Activated CD8-positive, alpha-beta memory T cell treated with anti-CD3 and anti-CD28 coated beads for 36 hours (primary cell): ENCODE results near the gene BCL2L12. TPM values are rescaled to one million over a fixed set of nuclear protein-coding genes. Genes with fewer than 3 reads are reported as not detected.
"Not testable (repeated sequence)": the region's sequence is repeated elsewhere in the genome, so short reads cannot be mapped to it uniquely, and the experiment has no call there.

ENCODE experiments used
- CTCF ChIA-PET: fragments of 350-600 bp; sonication (Branson Sonifier 250); formaldehyde crosslinking; loops from one replicate; lab custom pipeline; 2021; ENCODE audit warnings: antibody characterized with exemption; lab: Charles Lee
- POLR2A ChIA-PET: fragments of 350-600 bp; sonication (Branson Sonifier 250); formaldehyde crosslinking; loops from one replicate; lab custom pipeline; 2021; ENCODE audit warnings: antibody characterized with exemption; lab: Charles Lee
- total RNA-seq, 2 experiments: library from RNA; stranded (reverse); gene quantifications; one replicate each; pipeline ENCODE4 v1.2.3, GENCODE V29; 2021

The BCL2L12 gene, protein sequence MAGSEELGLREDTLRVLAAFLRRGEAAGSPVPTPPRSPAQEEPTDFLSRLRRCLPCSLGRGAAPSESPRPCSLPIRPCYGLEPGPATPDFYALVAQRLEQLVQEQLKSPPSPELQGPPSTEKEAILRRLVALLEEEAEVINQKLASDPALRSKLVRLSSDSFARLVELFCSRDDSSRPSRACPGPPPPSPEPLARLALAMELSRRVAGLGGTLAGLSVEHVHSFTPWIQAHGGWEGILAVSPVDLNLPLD
- total RNA-seq, result 10 to 100 TPM; 72.3 to 73.6 TPM

DNA sequence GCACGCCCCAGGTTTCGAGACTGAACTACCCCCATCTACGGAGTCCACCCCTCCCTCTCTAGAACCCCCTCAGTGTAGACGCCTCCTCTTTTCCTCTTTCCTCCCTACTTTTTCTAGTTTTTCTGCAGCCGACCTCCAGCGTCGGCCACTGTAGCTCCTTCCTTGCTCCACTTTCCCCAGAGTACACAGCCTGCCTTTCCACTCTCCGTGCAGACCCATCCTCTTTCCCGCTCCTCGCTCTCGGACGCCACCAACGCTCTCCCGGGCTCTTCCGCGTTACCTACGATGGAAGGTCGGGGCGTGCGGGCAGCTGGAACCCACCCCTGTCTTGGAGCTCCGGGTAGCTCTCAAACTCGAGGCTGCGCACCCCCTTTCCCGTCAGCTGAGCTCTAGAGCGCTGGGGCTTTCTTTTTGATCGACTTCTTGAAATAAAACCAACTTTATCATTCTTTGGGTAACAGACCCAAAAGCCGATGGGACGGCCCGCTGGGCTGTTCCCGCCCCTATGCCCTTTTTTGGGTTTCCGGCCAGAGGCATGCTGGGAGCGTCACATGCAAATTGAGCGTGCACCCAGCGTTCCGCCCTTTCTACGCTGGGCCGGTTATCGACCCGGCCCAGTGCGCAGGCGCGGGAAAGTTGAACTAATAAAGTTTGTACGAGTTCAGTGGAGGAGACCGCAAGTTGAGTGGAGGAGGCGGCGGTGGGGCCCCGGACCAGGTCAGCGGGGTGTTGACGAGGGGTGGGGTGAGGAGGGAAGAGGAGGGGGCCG lies at the start of gene BCL2L12, which contains the start of gene IRF3:
BCL2L12 (plus strand) TSS at position 583 of the 769 bp plus-strand sequence. CDS start 760 bp downstream, outside the sequence.
IRF3 (minus strand) TSS at position 507 of the 769 bp plus-strand sequence. CDS start 1,019 bp downstream, outside the sequence.
- POLR2A ChIA-PET, result interaction anchor here (0.5 to 3.1 kb wide), 5 partner anchors 10 to 137 kb away, joined by 3 to 29 read pairs (median 7); partner anchors contain the start of genes NOSIP, PRMT1 and RRAS
- CTCF ChIA-PET, result interaction anchor here (1.2 to 2.7 kb wide), 3 partner anchors 13 to 190 kb away, joined by 3 to 20 read pairs (median 3); partner anchors contain the start of gene PRMT1

- CTCF ChIA-PET, result no interaction called here
- POLR2A ChIA-PET, result no interaction called here
Observed at GRCh38 chr19:49616532-49616931, 49.2 kb upstream of the BCL2L12 start.

GRCh38 chr19:49616945-49617344 lies 48.8 kb upstream of the BCL2L12 start:
- POLR2A ChIA-PET, result interaction anchor here (0.6 to 0.7 kb wide), 2 partner anchors 18 to 118 kb away, joined by 3 to 4 read pairs; no protein-coding TSS in a partner anchor
- CTCF ChIA-PET, result no interaction called here

GRCh38 chr19:49617860-49618259 lies 47.9 kb upstream of the BCL2L12 start:
- ChIA-PET POLR2A (interaction anchor here (1.0 kb wide), 1 partner anchor 192 kb away, joined by 4 read pairs; no protein-coding TSS in a partner anchor), CTCF (interaction anchor here (1.1 kb wide), 1 partner anchor 12 kb away, joined by 3 read pairs; no protein-coding TSS in a partner anchor)

DNA sequence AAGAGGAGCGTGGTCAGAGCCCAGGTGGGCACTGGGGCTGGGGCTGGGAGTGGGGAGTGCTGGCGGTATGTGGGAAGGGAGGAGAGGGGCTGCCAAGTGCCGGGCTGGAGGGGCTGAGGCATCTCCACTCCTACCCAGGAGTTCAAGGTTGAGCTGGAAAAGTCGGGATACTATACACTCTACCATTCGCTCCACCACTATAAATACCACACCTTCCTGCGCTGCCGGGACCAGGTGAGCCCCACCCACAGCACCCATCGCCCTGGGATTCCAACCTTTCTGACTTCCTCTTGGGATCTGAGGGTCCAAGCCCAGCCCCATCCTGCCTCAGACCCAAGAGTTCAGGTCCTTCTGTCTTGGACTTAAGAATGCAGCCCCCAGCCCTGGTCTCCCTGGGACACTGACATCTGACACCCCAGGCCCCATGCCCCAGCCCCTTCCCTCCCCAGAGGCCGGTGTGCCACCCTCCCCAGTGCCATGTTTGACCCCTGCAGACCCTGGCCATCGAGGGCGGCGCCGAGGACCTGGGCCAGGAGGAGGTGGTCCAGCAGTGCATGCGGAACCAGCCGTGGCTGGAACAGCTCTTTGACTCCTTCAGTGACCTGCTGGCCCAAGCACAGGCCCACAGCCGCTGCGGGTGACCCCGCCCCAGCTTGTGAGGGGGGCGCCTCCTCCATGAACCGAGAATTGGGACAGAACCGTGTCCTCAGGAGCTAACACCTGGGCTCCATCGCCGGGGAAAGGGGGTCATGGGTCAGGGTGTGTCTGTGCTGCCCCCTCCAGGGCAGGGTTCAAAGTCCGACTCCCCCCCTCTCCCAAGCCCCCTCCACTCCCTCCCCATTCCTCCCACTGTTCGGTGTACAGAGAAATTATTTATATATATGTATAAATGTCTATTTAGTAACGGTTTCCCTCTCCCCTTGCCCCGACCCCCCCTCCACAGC lies 40.5 kb upstream of the BCL2L12 start:
- CTCF ChIA-PET, result no interaction called here
- POLR2A ChIA-PET, result no interaction called here

- CTCF ChIA-PET, result no interaction called here
- POLR2A ChIA-PET, result no interaction called here
Observed at GRCh38 chr19:49626226-49626625, 39.5 kb upstream of the BCL2L12 start.

GRCh38 chr19:49629659-49630058 lies 36.1 kb upstream of the BCL2L12 start:
- ChIA-PET POLR2A (no interaction called here), CTCF (interaction anchor here (1.0 kb wide), 1 partner anchor 12 kb away, joined by 3 read pairs; no protein-coding TSS in a partner anchor)

DNA sequence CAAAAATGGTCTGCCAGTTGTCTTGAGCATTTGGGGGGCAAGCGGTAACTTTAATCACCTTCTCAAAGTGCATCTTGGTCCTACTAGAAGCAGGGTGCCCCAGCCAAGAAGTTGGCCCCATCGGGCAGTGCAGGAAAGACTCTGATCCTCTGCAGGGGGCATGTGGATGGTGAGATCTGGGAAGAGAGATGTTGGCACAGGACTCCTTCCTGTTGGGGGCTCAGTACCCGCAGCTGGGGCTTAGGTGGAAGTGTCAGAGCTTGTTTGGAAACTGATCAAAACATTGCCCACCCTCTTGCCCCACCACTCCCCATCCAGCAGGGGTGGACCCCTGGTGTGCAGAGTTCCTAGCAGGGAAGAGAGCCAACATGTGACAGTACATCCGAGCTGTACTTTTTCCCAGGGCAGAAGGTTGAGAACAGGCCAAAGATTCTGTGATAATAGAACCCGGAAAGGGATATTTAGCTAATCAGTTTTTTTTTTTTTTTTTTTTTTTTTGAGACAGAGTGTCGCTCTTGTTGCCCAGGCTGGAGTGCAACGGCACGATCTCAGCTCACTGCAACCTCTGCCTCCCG lies 34.6 kb upstream of the BCL2L12 start:
- POLR2A ChIA-PET, result no interaction called here
- CTCF ChIA-PET, result interaction anchor here (0.6 to 0.7 kb wide), 3 partner anchors 81 to 209 kb away, joined by 3 to 5 read pairs (median 3); no protein-coding TSS in a partner anchor

- POLR2A ChIA-PET, result no interaction called here
- CTCF ChIA-PET, result interaction anchor here (0.6 to 0.7 kb wide), 2 partner anchors 110 to 208 kb away, joined by 3 to 5 read pairs; no protein-coding TSS in a partner anchor
Observed at GRCh38 chr19:49631610-49632192, 34.0 kb upstream of the BCL2L12 start.

DNA sequence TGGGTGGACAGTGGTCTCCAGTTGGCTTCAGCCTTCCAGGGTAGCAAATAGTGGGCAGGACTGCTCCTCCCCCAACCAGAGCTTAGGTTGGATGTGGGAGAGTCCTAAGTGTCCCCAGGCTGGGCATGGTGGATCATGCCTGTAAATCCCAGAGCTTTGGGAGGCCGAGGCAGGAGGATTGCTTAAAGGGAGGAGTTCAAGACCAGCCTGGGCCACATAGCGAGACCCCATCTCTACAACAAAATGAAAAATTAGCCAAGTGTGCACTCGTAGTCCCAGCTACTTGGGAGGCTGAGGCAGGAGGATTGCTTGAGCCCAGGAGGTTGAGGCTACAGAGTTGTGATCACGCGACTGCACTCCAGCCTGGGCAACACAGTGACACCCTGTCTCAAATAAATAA lies 33.2 kb upstream of the BCL2L12 start:
- CTCF ChIA-PET, result no interaction called here
- POLR2A ChIA-PET, result no interaction called here

DNA sequence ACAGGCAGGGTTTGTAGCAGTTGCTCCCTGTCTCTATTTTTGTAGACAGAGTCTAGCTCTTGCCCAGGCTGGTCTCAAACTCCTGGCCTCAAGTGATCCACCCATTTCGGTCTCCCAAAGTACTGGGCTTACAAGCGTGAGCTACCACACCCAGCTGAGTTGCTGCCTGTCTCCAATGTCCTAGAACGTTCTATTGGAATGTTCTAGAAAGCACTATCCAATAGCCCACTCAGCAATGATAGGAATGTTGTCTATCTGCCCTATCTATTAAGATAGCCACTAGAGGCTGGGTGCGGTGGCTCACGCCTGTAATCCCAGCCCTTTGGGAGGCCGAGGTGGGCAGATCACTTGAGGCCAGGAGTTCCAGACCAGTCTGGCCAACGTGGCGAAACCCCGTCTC lies 32.5 kb upstream of the BCL2L12 start:
- POLR2A ChIA-PET, CTCF ChIA-PET: not testable (repeated sequence)

- ChIA-PET CTCF (interaction anchor here (0.6 kb wide), 1 partner anchor 138 kb away, joined by 3 read pairs; no protein-coding TSS in a partner anchor), POLR2A (interaction anchor here (0.6 kb wide), 1 partner anchor 18 kb away, joined by 4 read pairs; no protein-coding TSS in a partner anchor)
Observed at GRCh38 chr19:49635530-49636232, 30.1 kb upstream of the BCL2L12 start.

DNA sequence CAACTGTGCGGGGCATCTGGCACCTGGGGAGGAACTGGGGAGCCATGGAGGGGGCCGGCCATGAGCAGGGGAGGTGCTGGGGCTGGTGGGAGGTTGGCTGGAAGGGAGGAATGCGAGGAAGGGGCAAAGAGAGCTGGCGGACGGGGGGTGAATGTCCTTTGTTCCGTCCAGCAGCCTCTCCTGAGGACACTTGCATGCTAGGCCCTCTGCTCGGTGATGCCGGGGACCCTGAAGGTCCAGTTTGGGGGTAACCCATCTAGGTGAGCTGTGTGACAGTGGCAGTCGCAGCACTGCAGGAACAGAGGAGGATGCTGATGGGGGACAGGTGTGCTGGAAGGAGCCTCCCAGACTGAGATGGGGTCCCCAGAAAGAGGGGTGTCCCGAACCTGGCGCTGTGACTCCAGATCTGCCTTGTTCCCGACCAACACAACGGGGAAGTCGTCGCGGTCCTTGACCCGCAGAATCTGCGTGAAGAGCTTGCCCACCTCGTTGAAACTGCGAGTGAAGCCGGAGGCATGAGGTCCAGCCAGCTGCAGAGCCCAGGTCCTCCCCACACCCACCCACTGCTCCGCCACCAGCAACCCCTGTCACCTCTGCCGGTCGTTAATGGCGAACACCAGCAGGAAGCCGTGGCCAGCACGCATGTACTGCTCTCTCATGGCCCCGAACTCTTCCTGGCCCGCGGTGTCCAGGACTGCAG lies 29.4 kb upstream of the BCL2L12 start:
- ChIA-PET POLR2A (no interaction called here), CTCF (interaction anchor here (0.5 kb wide), 1 partner anchor 23 kb away, joined by 3 read pairs; no protein-coding TSS in a partner anchor)

DNA sequence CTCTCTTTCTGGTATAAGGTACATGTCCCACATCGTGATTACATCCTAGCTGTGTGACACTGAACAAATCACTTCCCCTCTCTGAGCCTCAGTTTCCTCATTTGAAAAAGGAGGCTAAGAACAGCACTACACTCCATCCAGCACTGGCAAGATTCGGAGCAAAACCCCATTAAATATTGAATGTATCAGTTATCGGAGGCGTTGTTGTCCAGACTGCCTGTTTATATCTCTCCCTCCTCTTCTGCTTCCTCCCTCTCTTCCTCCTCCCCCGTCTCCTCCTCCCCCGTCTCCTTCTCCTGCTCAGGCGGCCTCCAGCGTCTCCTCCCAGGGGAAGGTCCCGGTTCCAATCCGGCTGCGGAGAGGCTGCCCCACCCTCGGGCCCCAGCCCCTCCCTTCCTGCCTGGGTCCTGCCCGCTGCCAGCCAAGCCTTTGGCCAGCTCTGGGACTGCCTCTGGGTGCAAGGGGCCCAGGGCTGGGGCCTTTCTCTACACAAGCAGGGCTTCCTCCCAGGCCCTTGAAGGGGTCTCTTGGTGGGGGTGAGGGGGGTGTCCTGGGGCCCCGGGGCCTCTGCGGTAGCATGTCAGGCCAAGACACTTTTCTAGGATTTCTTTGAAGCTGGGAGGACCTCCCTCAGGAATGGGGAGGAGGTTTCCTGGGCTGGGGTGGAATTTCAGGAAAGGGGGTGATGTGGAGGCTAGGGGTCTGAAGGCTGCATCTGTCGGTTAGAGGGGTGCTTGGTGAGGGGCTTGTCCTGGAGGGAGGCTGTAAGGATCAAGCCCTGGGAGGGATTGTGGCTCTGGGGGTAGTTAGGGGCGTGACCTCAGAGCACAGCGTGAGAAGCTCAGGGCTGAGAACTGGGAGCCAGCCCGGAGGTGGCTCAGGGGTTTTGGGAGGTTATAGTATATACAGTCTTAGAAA lies 27.7 kb upstream of the BCL2L12 start:
- ChIA-PET CTCF (interaction anchor here (1.0 kb wide), 1 partner anchor 35 kb away, joined by 3 read pairs; no protein-coding TSS in a partner anchor), POLR2A (no interaction called here)

DNA sequence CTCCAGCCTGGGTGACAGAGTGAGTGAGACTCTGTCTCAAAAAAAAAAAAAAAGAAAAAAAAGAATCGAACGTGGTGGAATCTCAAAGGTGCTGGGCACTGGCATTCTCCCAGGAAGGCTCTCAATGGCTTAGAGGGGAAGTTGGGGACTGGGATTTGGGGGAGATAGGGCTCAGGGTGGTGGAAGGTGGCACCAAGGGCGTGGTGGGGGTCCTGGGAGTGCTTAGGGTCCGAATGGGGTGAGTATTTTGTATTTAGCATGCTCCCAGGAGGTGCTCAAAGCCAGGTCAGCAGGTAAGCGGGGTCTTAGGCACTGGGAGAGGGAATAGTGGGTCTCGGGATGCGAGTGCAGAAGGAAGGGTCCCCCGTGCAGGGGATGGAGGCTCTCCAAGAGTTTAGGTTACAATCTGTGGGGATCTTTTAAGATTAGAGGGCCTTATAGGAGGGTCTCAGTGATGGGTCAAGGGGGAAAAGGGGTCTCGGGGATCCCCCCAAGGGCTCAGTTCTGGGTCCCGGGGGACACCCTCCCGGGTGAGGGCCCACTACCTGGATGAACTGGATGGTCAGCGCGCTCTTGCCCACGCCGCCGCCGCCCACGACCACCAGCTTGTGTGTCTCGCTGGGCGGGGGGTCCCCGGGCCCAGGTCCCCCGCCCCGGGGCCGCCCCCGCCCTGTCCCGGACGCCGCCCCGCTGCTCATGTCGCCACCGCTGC lies 26.2 kb upstream of the BCL2L12 start:
- ChIA-PET CTCF (interaction anchor here (1.0 to 2.2 kb wide), 4 partner anchors 28 to 49 kb away, joined by 3 to 8 read pairs (median 4); partner anchors contain the start of genes PRMT1 and PRR12), POLR2A (interaction anchor here (0.7 to 1.9 kb wide), 9 partner anchors 9 to 514 kb away, joined by 3 to 11 read pairs (median 4); partner anchors contain the start of genes BCL2L12, IRF3, PRMT1 and PRR12)
